Progenitor cell of endocrine pancreas (in vitro differentiated cells): Measurements from ENCODE around the gene NOS1AP. TPM values are rescaled to one million over a fixed set of nuclear protein-coding genes. Genes with fewer than 3 reads are reported as not detected.

Experiments
- DNase-seq: peaks from one replicate; pipeline ENCODE4 v3.0.0; 2021; ENCODE audit warnings: low spot score; ENCODE audit not compliant: unreplicated experiment
- H3K27ac Mint-ChIP-seq: 2 replicates; pipeline ENCODE4 v1.8.0; 2021; ENCODE audit warnings: mild to moderate bottlenecking, moderate library complexity, mixed read lengths
- H3K27me3 Mint-ChIP-seq: 2 replicates; pipeline ENCODE4 v1.8.0; 2021; ENCODE audit warnings: mixed read lengths
- H3K36me3 Mint-ChIP-seq: 2 replicates; pipeline ENCODE4 v1.8.0; 2022; ENCODE audit warnings: mixed read lengths; ENCODE audit not compliant: insufficient read depth
- H3K4me1 Mint-ChIP-seq: 2 replicates; pipeline ENCODE4 v1.8.0; 2021; ENCODE audit warnings: low read depth, mixed read lengths
- H3K4me3 Mint-ChIP-seq: 2 replicates; pipeline ENCODE4 v1.8.0; 2021; ENCODE audit warnings: low read depth, mild to moderate bottlenecking, moderate library complexity, mixed read lengths
- H3K9me3 Mint-ChIP-seq: 2 replicates; pipeline ENCODE4 v1.8.0; 2021; ENCODE audit warnings: low read depth, mixed read lengths
- total RNA-seq: library from RNA; stranded (reverse); gene quantifications from 2 replicates; pipeline ENCODE4 v1.2.1, GENCODE V29; 2021
- TF ChIP-seq, protein P1 (sequence below): fragments of 200-600 bp; sonication (generic); IDR thresholded peaks from one replicate; pipeline ENCODE4 v1.5.0; 2021; ENCODE audit warnings: antibody characterized with exemption, mild to moderate bottlenecking; ENCODE audit not compliant: unreplicated experiment

NOS1AP gene
- total RNA-seq, 1 donor from 2014 or later, result 5.6 TPM

DNA sequence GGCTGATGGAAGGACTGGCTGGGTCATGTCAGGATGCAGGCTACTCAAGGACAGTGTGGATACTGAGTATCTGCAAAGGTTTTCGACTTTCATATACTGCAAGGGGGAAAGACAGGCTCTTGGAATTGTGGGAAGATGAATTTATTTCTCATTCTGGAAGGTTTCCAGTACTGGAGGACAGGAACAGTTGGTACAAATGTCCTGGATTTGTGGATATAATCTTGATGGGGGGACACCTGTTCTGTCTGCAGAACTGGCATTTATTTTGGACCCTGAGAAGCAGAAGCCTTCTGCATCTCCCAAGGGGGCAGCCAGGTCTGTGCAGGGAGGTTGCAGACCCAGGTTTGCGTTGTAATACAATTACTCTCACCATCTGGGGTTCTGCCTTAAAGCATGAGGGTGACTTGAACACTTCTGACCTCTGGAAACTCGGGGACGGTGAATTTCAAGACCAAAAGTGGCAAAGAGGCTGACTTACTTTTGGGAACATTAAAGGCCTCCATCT, 65.8 kb downstream of the NOS1AP start:
- TF ChIP-seq, protein P1, sequence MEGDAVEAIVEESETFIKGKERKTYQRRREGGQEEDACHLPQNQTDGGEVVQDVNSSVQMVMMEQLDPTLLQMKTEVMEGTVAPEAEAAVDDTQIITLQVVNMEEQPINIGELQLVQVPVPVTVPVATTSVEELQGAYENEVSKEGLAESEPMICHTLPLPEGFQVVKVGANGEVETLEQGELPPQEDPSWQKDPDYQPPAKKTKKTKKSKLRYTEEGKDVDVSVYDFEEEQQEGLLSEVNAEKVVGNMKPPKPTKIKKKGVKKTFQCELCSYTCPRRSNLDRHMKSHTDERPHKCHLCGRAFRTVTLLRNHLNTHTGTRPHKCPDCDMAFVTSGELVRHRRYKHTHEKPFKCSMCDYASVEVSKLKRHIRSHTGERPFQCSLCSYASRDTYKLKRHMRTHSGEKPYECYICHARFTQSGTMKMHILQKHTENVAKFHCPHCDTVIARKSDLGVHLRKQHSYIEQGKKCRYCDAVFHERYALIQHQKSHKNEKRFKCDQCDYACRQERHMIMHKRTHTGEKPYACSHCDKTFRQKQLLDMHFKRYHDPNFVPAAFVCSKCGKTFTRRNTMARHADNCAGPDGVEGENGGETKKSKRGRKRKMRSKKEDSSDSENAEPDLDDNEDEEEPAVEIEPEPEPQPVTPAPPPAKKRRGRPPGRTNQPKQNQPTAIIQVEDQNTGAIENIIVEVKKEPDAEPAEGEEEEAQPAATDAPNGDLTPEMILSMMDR, result no peak
- no peak for DNase-seq
- Mint-ChIP-seq H3K9me3 (no peaks in the 10 kb centered on the region), H3K27me3 (no peaks in the 10 kb centered on the region), H3K4me3 (no peak overlapping the region), H3K27ac (no peak overlapping the region), H3K36me3 (no peaks in the 10 kb centered on the region), H3K4me1 (peaks cover 24% of the 10 kb centered on the region)

DNA sequence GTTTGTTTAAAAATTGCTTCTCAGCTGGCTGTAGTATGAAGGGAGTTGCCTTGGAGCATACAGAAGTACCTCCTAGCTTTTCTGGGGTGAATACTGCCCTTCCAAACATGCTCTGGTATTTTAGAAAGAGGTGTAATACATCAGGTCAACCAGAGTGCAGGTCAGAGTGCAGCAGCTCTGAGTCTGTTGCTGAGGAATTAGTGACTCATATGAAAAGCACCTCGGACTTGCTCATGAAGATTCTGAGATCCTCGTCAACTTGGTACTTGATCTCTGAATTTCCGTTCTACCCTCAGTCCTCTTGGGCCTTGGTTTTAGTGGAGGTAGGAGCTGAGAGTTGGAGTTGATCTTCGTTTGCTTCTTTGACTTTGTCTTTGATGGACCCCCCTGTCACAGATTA, 67.3 kb downstream of the NOS1AP start:
- TF ChIP-seq, protein P1, result no peak
- Mint-ChIP-seq H3K36me3 (no peaks in the 10 kb centered on the region), H3K9me3 (no peaks in the 10 kb centered on the region), H3K27me3 (no peaks in the 10 kb centered on the region), H3K4me1 (peaks cover 24% of the 10 kb centered on the region), H3K4me3 (no peak overlapping the region), H3K27ac (peak overlapping the region; percentile 27)
- DNase-seq, result no peak

DNA sequence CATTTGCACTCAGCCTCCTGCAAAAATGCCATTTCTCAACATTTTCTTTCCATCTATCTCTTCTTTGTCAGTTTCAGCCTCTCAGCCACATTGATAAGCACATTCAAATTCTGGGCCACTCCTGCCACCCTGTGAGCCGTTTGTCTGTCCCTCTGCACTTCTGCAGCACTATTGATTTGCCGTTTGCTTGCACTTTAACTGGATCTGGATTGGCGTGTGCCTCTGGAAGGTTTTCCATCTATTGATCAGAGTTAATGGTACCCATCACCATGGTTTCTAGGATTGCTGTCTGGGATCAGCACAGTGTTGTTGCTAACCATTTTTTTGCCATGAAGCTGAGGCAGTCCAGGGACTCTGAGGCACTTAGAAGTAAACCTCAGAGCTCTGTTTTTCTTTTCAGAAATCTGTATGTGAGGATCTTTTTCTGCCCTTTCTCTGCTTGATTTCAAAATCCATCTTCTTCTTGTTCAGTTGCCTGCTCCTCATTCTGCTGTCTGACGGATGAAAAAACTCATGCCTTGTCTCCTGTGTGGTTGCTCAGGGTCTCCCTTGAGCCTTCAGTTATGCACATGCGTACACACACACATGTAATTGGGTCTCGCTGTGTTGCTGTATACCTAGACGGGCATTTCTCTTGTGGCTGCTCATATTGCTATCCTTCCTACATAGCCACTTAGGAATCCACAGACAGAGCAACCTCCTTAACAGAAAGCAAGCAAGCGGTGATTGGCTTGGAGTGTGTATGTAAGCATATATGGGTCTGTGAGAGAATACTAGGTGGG, 67.9 kb downstream of the NOS1AP start:
- no peaks in the 10 kb centered on the region for H3K27me3 Mint-ChIP-seq
- H3K27ac Mint-ChIP-seq, result no peak overlapping the region
- H3K36me3 Mint-ChIP-seq, result no peaks in the 10 kb centered on the region
- TF ChIP-seq, protein P1, result no peak
- peaks cover 22% of the 10 kb centered on the region for H3K4me1 Mint-ChIP-seq
- H3K9me3 Mint-ChIP-seq, result no peaks in the 10 kb centered on the region
- no peak overlapping the region for H3K4me3 Mint-ChIP-seq
- no peak for DNase-seq

DNA sequence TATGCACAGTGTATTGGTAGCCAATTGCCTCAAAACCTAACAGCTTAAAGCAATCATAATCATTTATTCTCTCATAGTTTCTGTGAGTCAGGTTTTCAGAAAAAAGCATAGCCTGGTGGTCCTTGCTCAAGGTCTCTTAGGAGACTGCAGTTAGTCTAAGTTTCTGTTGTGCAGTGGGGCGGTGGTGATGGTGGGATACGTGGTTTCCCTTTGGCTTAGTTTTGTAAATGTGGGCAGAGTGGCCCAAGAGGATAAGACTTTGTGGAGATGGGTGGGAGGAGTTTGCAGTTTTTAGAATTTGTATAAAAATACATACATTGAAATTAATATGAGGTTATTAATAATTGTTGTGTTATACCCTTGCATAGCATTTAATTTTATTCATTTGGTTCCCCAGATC, 68.6 kb downstream of the NOS1AP start:
- H3K27ac Mint-ChIP-seq, result no peak overlapping the region

DNA sequence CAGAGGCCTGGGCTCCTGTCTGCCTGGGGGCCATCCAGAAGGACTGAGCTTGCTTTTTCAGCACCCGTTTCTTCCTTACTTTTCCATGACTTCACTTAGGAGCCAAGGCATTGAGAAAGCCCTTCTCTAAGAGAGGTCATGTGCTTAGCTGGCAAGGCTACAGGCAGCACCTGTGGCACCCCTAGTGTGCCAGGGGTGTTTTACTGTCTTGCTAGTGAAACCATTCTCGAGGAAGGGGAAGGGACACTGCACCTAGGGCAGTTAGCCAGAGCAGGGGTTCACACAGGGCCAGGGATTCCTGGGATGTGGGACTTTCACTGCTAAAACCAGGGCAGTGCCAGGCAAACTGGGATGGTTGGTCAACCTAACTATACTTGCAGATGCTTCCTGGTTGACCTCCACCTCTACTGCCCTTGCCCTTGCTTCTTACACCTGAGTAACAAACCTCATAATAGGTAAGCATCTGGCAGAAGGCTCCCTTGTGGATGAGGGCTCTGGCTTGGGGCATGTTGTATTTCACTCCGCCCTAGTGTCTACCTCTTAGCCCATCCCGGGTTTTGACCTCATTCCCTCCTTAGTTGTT, 69.2 kb downstream of the NOS1AP start:
- H3K9me3 Mint-ChIP-seq, result no peaks in the 10 kb centered on the region
- peaks cover 21% of the 10 kb centered on the region for H3K4me1 Mint-ChIP-seq
- no peak for DNase-seq
- H3K27me3 Mint-ChIP-seq, result no peaks in the 10 kb centered on the region
- H3K27ac Mint-ChIP-seq, result no peak overlapping the region
- H3K4me3 Mint-ChIP-seq, result no peak overlapping the region
- TF ChIP-seq, protein P1, result no peak
- H3K36me3 Mint-ChIP-seq, result no peaks in the 10 kb centered on the region

More for the DNA sequence above, 68.6 kb downstream of the NOS1AP start:
- TF ChIP-seq, protein P1, result no peak
- no peak for DNase-seq
- no peaks in the 10 kb centered on the region for H3K36me3 Mint-ChIP-seq
- H3K9me3 Mint-ChIP-seq, result no peaks in the 10 kb centered on the region
- no peak overlapping the region for H3K4me3 Mint-ChIP-seq
- H3K27me3 Mint-ChIP-seq, result no peaks in the 10 kb centered on the region
- peaks cover 21% of the 10 kb centered on the region for H3K4me1 Mint-ChIP-seq
